Measurements from ENCODE around the gene FOXA3. TPM values are rescaled to one million over a fixed set of nuclear protein-coding genes. Genes with fewer than 3 reads are reported as not detected.
A peak's percentile ranks its signal among the peaks of the same experiment; 100 is the strongest.

Gene FOXA3
- polyA plus RNA-seq, 2 of the 4 experiments (the other 2 are of a cell fraction), result 1.6 to 5.3 TPM

DNA sequence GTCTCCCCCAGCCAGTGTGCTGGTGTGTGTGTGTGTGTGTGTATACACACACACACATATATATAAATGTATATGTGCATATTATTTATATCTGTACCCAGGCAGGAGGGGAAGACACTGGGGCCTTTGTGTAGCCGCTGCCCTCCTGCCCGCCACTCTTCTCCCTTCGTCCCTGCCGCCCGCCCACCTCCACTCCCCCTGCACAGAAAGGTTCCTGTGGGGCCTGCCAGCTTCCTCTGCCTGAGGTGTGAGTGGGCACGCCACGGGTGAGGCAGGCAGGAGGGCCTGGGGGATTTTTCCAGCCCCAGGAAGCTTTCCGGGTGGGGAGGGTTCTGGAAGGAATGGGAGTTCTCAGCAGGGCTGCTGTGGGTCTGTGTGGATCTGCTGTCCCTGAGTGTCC, 14.9 kb downstream of the FOXA3 start:
- H3K27ac ChIP-seq, result peak overlapping the region in 1 of 2 experiments; percentile 25; a peak in 3 of 6 replicates
- H3K4me3 ChIP-seq, result no peak overlapping the region
- CTCF ChIA-PET, result interaction anchor here (0.7 to 12.8 kb wide), 5 partner anchors 11 to 154 kb away, joined by 3 to 315 read pairs (median 3); partner anchors contain the start of genes FOXA3, RSPH6A and SYMPK
- TF ChIP-seq RNF2 (IDR thresholded peaks at IDR 0.05; ENCODE audit: borderline replicate concordance, low read depth) (no peak), FOXS1 (CRISPR knock-in tag; IDR thresholded peaks at IDR 0.05) (no peak), SMC3 (IDR thresholded peaks at IDR 0.05) (no peak), JUN (IDR thresholded peaks at IDR 0.05) (no peak), CBX8 (IDR thresholded peaks at IDR 0.05) (no peak)
- no peak overlapping the region for H3K4me2 ChIP-seq
- ATAC-seq (no peak), DNase-seq (ENCODE audit: low read depth in 1 of 2, low spot score in 1 of 2) (no peak), FAIRE-seq (no peak)
- 93% methylated on average over 8 of the region's 8 CpGs for WGBS (ENCODE audit: missing lambda C conversion rate)
- H3K9me3 ChIP-seq, result no peaks in the 10 kb centered on the region
- H3K4me1 ChIP-seq, result peaks cover 28% of the 10 kb centered on the region
- POLR2A ChIA-PET, result no interaction called here

GRCh38 chr19:45879971-45880370, 15.8 kb downstream of the FOXA3 start:
- DNase-seq (ENCODE audit: low read depth in 1 of 2, low spot score in 1 of 2) (no peak), FAIRE-seq (no peak), ATAC-seq (no peak)
- CTCF ChIA-PET, result interaction anchor here (1.1 to 12.8 kb wide), 5 partner anchors 12 to 155 kb away, joined by 3 to 315 read pairs (median 3); partner anchors contain the start of genes FOXA3, MYPOP, RSPH6A and SYMPK
- Histone ChIP-seq H3K4me2 (no peak overlapping the region), H3K4me3 (no peak overlapping the region), H3K27ac (peak overlapping the region in 1 of 2 experiments; percentile 95; a peak in 2 of 6 replicates), H3K4me1 (peaks cover 36% of the 10 kb centered on the region), H3K9me3 (no peaks in the 10 kb centered on the region)
- POLR2A ChIA-PET, result interaction anchor here (0.6 kb wide), 1 partner anchor 16 kb away, joined by 3 read pairs; the partner anchor contains the start of gene FOXA3
- 81% methylated on average over 2 of the region's 2 CpGs for WGBS (ENCODE audit: missing lambda C conversion rate)
- TF ChIP-seq, protein P1, sequence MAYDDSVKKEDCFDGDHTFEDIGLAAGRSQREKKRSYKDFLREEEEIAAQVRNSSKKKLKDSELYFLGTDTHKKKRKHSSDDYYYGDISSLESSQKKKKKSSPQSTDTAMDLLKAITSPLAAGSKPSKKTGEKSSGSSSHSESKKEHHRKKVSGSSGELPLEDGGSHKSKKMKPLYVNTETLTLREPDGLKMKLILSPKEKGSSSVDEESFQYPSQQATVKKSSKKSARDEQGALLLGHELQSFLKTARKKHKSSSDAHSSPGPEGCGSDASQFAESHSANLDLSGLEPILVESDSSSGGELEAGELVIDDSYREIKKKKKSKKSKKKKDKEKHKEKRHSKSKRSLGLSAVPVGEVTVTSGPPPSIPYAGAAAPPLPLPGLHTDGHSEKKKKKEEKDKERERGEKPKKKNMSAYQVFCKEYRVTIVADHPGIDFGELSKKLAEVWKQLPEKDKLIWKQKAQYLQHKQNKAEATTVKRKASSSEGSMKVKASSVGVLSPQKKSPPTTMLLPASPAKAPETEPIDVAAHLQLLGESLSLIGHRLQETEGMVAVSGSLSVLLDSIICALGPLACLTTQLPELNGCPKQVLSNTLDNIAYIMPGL (CRISPR knock-in tag; IDR thresholded peaks at IDR 0.05; ENCODE audit: borderline replicate concordance), result no peak
- TF ChIP-seq TFCP2L1 (CRISPR knock-in tag; IDR thresholded peaks at IDR 0.05), result no peak
- TF ChIP-seq SMC3 (IDR thresholded peaks at IDR 0.05), result no peak
- no peak for TF ChIP-seq NPAS2 (CRISPR knock-in tag; IDR thresholded peaks at IDR 0.05; ENCODE audit: borderline replicate concordance)
- TF ChIP-seq, protein P2, sequence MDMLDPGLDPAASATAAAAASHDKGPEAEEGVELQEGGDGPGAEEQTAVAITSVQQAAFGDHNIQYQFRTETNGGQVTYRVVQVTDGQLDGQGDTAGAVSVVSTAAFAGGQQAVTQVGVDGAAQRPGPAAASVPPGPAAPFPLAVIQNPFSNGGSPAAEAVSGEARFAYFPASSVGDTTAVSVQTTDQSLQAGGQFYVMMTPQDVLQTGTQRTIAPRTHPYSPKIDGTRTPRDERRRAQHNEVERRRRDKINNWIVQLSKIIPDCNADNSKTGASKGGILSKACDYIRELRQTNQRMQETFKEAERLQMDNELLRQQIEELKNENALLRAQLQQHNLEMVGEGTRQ (IDR thresholded peaks at IDR 0.05), result no peak

DNA sequence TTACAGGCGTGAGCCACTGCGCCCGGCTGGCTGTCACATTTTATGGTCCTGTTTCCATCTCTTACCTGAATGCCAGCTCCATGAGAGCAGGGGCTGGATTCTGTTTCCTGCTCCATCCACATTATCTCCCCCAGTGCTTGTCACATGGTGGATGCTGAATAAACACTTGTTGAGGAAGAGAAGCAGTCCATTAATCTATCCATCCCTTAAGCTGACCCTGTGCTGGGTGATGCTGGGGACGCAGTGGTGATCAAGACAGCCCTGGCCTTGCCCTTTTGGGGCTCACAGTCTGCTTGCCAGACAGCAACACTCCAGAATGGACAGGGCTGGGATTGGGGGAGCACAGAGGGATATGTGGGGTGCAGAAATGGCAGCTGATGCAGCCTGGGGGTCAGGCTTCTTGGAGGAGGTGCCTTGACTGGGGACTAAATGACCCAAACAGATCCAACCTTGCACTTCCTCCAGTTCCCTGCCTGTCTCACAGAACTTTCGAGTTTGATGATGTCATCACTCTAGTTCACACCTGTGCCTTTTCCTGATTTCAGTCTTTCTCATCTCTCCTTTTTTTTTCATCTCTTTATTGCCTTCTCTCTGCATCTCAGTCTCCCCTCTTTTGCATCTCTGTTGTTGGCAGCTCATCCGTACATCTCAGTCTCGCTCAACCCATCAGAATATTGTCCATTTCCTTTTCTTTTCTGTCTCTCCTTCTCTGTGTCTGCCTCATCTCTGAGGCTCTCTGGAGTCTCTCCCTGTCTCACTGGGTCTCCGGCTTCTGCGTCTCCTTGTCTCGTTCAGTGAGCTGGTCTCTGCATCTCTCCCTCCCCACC, 17.2 kb downstream of the FOXA3 start:
- no peak for ATAC-seq
- H3K4me1 ChIP-seq, result peaks cover 39% of the 10 kb centered on the region
- WGBS (ENCODE audit: missing lambda C conversion rate), result 84% methylated on average over 10 of the region's 10 CpGs
- no peak overlapping the region for H3K4me3 ChIP-seq
- no peak for FAIRE-seq
- POLR2A ChIA-PET, result interaction anchor here (1.1 to 1.8 kb wide), 8 partner anchors 10 to 112 kb away, joined by 3 to 11 read pairs (median 4); partner anchors contain the start of genes FOXA3, SIX5 and SYMPK
- peak overlapping the region; percentile 95 for H3K27ac ChIP-seq
- DNase-seq (ENCODE audit: low read depth in 1 of 2, low spot score in 1 of 2), result no peak
- CTCF ChIA-PET, result interaction anchor here (1.1 to 12.8 kb wide), 16 partner anchors 12 to 147 kb away, joined by 3 to 315 read pairs (median 15); partner anchors contain the start of genes CCDC61, FOXA3, MYPOP and RSPH6A
- no peaks in the 10 kb centered on the region for H3K9me3 ChIP-seq
- peak overlapping the region; percentile 100 for H3K4me2 ChIP-seq
- TF ChIP-seq, protein P3, sequence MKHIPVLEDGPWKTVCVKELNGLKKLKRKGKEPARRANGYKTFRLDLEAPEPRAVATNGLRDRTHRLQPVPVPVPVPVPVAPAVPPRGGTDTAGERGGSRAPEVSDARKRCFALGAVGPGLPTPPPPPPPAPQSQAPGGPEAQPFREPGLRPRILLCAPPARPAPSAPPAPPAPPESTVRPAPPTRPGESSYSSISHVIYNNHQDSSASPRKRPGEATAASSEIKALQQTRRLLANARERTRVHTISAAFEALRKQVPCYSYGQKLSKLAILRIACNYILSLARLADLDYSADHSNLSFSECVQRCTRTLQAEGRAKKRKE (CRISPR knock-in tag; IDR thresholded peaks at IDR 0.05; ENCODE audit: low read depth), result no peak
- TF ChIP-seq FOSL2 (IDR thresholded peaks at IDR 0.05) (no peak), FOSL2 (CRISPR knock-in tag; IDR thresholded peaks at IDR 0.05) (no peak), EHMT2 (IDR thresholded peaks at IDR 0.05; ENCODE audit: low read depth) (no peak), CBX8 (IDR thresholded peaks at IDR 0.05) (no peak), CBX2 (IDR thresholded peaks at IDR 0.05; ENCODE audit: borderline replicate concordance, low read depth) (no peak), FOSB (CRISPR knock-in tag; IDR thresholded peaks at IDR 0.05) (no peak), RNF2 (IDR thresholded peaks at IDR 0.05; ENCODE audit: borderline replicate concordance, low read depth) (no peak), HEYL (CRISPR knock-in tag; IDR thresholded peaks at IDR 0.05) (no peak), RCOR1 (IDR thresholded peaks at IDR 0.05; ENCODE audit: low read depth, low read length) (no peak), SMC3 (IDR thresholded peaks at IDR 0.05) (no peak)
- TF ChIP-seq, protein P4, sequence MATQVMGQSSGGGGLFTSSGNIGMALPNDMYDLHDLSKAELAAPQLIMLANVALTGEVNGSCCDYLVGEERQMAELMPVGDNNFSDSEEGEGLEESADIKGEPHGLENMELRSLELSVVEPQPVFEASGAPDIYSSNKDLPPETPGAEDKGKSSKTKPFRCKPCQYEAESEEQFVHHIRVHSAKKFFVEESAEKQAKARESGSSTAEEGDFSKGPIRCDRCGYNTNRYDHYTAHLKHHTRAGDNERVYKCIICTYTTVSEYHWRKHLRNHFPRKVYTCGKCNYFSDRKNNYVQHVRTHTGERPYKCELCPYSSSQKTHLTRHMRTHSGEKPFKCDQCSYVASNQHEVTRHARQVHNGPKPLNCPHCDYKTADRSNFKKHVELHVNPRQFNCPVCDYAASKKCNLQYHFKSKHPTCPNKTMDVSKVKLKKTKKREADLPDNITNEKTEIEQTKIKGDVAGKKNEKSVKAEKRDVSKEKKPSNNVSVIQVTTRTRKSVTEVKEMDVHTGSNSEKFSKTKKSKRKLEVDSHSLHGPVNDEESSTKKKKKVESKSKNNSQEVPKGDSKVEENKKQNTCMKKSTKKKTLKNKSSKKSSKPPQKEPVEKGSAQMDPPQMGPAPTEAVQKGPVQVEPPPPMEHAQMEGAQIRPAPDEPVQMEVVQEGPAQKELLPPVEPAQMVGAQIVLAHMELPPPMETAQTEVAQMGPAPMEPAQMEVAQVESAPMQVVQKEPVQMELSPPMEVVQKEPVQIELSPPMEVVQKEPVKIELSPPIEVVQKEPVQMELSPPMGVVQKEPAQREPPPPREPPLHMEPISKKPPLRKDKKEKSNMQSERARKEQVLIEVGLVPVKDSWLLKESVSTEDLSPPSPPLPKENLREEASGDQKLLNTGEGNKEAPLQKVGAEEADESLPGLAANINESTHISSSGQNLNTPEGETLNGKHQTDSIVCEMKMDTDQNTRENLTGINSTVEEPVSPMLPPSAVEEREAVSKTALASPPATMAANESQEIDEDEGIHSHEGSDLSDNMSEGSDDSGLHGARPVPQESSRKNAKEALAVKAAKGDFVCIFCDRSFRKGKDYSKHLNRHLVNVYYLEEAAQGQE (IDR thresholded peaks at IDR 0.05), result no peak
- TF ChIP-seq, protein P5, sequence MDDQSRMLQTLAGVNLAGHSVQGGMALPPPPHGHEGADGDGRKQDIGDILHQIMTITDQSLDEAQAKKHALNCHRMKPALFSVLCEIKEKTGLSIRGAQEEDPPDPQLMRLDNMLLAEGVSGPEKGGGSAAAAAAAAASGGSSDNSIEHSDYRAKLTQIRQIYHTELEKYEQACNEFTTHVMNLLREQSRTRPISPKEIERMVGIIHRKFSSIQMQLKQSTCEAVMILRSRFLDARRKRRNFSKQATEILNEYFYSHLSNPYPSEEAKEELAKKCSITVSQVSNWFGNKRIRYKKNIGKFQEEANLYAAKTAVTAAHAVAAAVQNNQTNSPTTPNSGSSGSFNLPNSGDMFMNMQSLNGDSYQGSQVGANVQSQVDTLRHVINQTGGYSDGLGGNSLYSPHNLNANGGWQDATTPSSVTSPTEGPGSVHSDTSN (IDR thresholded peaks at IDR 0.05), result no peak
- TF ChIP-seq, protein P6, sequence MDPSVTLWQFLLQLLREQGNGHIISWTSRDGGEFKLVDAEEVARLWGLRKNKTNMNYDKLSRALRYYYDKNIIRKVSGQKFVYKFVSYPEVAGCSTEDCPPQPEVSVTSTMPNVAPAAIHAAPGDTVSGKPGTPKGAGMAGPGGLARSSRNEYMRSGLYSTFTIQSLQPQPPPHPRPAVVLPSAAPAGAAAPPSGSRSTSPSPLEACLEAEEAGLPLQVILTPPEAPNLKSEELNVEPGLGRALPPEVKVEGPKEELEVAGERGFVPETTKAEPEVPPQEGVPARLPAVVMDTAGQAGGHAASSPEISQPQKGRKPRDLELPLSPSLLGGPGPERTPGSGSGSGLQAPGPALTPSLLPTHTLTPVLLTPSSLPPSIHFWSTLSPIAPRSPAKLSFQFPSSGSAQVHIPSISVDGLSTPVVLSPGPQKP (IDR thresholded peaks at IDR 0.05; ENCODE audit: low read depth, low read length), result no peak
